Jurkat, Clone E6-1 (cell line): ENCODE data around the gene HEXIM2. TPM values are rescaled to one million over a fixed set of nuclear protein-coding genes. Genes with fewer than 3 reads are reported as not detected.
"Not testable (repeated sequence)": the region's sequence is repeated elsewhere in the genome, so short reads cannot be mapped to it uniquely, and the experiment has no call there.

Source experiments
- DNase-seq: peaks from one replicate; pipeline ENCODE4 v3.0.0-alpha.2; 2011; ENCODE audit warnings: low read depth, low spot score
- H3K4me3 ChIP-seq: 2 replicates; pipeline ENCODE4 v1.5.1; 2011; ENCODE audit warnings: mild to moderate bottlenecking, low read length, control low read depth, moderate library complexity
- polyA plus RNA-seq: library from polyadenylated mRNA; unstranded; fragments of >200 nt; gene quantifications from one replicate; pipeline ENCODE4 v1.2.1, GENCODE V29; 2012; ENCODE audit warnings: missing spikeins; ENCODE audit not compliant: insufficient read length, insufficient read depth

The HEXIM2 gene, protein sequence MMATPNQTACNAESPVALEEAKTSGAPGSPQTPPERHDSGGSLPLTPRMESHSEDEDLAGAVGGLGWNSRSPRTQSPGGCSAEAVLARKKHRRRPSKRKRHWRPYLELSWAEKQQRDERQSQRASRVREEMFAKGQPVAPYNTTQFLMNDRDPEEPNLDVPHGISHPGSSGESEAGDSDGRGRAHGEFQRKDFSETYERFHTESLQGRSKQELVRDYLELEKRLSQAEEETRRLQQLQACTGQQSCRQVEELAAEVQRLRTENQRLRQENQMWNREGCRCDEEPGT
- 3.1 TPM for polyA plus RNA-seq

- DNase-seq: peak; percentile 100
- H3K4me3 ChIP-seq: peak within 1 kb of the TSS; percentile 95
Measured at GRCh38 chr17:45161288-45162024, at the start of gene HEXIM2. Gene HEXIM2, plus strand, starts transcription at chr17:45161875. Its CDS starts 919 bp downstream, at chr17:45162794.

GRCh38 chr17:45112559-45113423 is 48.9 kb upstream of the HEXIM2 start:
- no peak for DNase-seq
- no peak overlapping the region for H3K4me3 ChIP-seq

DNA sequence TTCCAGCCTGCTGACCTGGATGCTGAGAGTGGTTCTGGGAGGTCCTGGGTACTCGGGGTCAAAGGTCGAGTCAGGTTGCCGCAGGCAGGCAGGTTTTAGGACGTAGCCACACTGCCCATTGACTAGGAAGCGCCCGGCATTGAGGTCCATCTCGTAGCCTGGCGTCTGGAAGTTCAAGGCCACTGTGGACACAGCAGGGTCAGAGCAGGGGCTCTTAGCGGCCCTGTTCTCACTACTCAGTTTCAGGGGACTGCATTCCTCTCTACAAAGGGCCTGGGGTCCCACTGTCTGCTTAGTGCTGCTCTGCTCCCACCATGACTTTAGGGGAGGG is 48.3 kb upstream of the HEXIM2 start:
- H3K4me3 ChIP-seq: no peak overlapping the region
- no peak for DNase-seq

DNA sequence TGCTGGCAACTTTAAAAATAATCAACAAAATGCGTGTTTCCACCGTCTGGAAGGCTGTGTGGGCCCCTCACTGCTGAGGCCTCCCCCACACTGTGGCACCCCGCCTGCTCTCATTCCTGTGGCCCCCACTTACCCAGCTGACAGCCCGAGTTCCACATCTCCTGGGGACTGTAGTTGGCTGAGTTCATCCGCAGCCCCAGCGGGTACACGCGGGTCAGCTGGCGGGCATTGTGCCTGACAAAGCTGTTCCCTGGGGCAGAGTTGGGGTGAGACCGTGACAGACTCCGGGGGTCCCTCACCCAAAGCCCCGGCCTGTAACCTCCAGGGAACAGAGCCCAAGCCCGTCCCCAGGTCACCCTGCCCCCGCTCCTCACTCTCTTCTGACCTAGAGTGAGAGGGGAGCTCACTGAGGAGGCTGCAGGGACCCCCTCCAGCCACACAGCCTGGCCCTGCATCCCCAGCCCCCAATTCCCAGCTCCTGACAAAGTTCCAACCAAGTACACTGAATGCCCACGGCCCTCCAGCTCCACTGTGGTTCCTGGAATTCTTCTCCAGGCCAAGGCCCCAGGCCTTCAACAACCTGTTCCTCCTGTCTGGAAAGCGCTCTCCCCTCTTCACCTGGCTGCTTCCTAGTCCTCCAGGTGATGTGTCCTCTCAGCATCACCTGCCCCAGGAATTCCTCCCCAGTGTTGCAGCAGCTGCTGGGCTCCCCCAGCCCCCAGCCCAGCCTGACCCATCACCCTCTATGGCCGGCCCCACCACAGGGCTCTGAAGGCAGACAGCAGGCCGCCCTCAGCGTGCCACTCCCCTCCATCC is 47.4 kb upstream of the HEXIM2 start:
- no peak overlapping the region for H3K4me3 ChIP-seq
- no peak for DNase-seq

- no peak overlapping the region for H3K4me3 ChIP-seq
Measured at GRCh38 chr17:45115015-45115625, 46.6 kb upstream of the HEXIM2 start.

GRCh38 chr17:45115871-45116270 is 45.8 kb upstream of the HEXIM2 start:
- no peak for DNase-seq
- no peak overlapping the region for H3K4me3 ChIP-seq

More at GRCh38 chr17:45115015-45115625, 46.6 kb upstream of the HEXIM2 start:
- DNase-seq: no peak

- DNase-seq: no peak
- no peak overlapping the region for H3K4me3 ChIP-seq
Measured at GRCh38 chr17:45116434-45117016, 45.1 kb upstream of the HEXIM2 start.

GRCh38 chr17:45117334-45117733 is 44.3 kb upstream of the HEXIM2 start:
- DNase-seq: no peak
- no peak overlapping the region for H3K4me3 ChIP-seq

DNA sequence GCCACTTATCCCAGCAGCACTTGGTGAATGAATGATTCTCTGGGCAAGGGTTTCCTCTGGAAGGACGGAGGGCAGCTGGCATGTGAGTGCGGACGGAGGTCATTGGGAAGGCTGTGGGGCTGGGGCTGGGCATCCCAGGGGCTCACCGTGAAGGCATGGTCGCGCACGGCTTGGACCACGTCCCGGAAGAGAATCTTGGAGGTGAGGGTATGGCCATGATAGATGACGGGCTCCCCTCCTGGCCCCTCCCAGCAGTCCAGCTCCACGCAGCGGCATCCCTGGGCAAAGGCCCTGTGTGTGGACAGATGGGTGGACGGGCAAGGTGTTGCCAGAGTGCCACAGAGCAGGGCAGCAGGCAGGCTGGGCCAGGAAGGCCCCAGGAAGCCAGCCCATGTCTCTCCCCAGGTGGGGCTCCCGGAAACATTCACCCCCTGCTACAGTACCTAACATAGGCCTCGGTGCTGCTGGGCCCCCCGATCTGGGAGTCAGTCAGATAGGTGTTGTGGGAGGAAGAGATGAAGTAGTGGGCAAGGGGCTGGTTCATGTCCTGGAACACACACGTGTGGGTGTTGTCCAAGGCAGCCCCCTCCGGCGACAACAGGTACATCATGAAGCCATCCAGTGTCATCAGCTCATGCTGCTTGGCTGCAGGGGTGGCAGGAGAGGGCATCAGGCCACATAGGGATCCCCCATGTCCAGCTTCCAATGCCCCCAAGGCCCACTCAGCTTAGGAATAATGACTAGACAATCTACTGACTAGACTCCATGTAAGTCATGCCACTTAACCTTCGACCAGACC is 43.6 kb upstream of the HEXIM2 start:
- H3K4me3 ChIP-seq: no peak overlapping the region
- no peak for DNase-seq

DNA sequence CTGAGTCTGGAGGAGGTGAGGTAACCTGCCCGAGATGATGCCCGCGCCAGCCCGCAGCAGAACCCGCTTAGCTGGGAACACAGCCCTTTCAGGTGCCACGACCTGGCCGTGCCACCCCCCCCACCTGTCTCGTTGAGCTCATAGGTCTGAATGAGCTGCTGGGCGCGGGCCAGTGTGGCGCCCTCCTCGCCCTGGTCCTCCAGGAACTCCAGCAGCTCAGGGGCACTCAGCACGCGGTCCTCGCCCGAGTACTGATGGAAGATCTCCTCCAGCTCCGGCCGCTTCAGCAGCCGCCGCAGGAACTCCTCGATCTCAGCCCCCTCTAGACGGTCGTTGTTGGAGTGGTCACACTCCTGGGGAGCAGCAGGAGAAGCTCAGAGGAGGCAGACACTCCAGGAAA is 43.0 kb upstream of the HEXIM2 start:
- no peak overlapping the region for H3K4me3 ChIP-seq
- DNase-seq: no peak

- no peak overlapping the region for H3K4me3 ChIP-seq
- no peak for DNase-seq
Measured at GRCh38 chr17:45119964-45120363, 41.7 kb upstream of the HEXIM2 start.

DNA sequence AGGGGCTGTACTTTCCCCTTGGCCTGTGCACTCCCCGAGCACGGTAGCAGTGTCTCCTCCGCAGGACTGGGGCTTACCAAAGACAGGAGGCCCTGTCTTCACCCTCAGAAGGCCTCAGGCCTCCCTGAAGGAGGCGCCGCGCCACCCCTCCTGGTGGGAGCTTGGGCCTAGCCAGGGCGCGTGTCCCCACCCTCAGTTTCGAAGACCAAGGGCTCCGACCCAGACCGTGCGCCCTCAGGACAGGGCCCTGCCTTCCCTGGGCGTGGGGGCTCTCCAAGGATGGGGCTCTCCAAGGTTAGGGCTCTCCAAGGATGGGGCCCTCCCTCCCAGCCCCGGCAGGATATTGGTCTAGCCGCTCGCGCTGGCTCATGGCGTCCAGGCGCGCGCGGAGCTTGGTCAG is 41.1 kb upstream of the HEXIM2 start:
- DNase-seq: no peak
- no peak overlapping the region for H3K4me3 ChIP-seq

GRCh38 chr17:45121055-45121454 is 40.6 kb upstream of the HEXIM2 start:
- no peak for DNase-seq

DNA sequence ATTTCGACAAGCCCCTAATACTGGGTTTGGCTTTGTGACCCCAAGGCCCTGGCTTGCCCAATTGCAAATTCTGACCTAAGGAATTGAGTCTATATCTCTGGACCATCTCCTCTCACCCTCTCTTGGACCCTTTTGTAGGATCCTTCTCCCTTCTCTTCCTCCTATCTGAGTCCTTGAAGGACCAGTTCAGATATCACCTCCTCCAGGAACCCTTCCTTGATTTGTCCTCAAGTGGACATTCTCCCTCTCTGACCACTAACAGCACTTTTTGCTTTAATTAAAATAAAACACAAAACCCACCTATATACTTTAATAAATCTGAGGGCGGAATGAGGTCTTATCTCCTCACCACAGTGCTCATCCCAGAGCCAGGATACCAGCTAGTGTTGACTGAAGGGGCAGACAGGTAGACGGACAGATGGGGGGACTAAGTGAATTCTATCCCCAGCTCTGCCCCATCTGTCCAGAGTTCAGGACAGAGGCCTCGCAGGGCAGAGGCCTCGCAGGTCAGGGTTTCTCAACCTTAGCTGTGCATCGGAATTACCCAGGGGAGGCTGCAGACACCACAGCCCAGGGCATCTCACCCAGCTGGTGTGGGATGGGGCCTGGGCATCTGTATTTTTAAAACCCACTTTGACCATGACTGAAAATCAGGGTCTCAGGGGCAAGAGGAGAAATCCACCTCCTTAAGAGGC is 38.5 kb upstream of the HEXIM2 start:
- DNase-seq: no peak
- no peak overlapping the region for H3K4me3 ChIP-seq

More at GRCh38 chr17:45121055-45121454, 40.6 kb upstream of the HEXIM2 start:
- no peak overlapping the region for H3K4me3 ChIP-seq

GRCh38 chr17:45123930-45124796 is 37.5 kb upstream of the HEXIM2 start:
- DNase-seq: no peak

GRCh38 chr17:45124797-45125122 is 36.9 kb upstream of the HEXIM2 start:
- H3K4me3 ChIP-seq, DNase-seq: not testable (repeated sequence)

More at GRCh38 chr17:45123930-45124796, 37.5 kb upstream of the HEXIM2 start:
- H3K4me3 ChIP-seq: no peak overlapping the region
